IPS-15b (cell line): ENCODE results near the gene SUN1.

Experiments
- H3K27me3 ChIP-seq: one replicate; pipeline ENCODE4 v1.6.1; 2013; ENCODE audit warnings: low read length; ENCODE audit not compliant: control insufficient read depth, insufficient read depth
- H3K36me3 ChIP-seq: one replicate; pipeline ENCODE4 v1.6.1; 2013; ENCODE audit warnings: low read length; ENCODE audit not compliant: control insufficient read depth, insufficient read depth
- H3K4me1 ChIP-seq: one replicate; pipeline ENCODE4 v1.6.1; 2013; ENCODE audit warnings: mild to moderate bottlenecking, low read length; ENCODE audit not compliant: control insufficient read depth, insufficient read depth
- H3K4me3 ChIP-seq: one replicate; pipeline ENCODE4 v1.5.1; 2013; ENCODE audit warnings: low read depth, low read length
- H3K9ac ChIP-seq: one replicate; pipeline ENCODE4 v1.6.1; 2013; ENCODE audit warnings: low read depth, mild to moderate bottlenecking, low read length
- H3K9me3 ChIP-seq: one replicate; pipeline ENCODE4 v1.6.1; 2013; ENCODE audit warnings: mild to moderate bottlenecking, low read length; ENCODE audit not compliant: control insufficient read depth, insufficient read depth

The SUN1 gene

DNA sequence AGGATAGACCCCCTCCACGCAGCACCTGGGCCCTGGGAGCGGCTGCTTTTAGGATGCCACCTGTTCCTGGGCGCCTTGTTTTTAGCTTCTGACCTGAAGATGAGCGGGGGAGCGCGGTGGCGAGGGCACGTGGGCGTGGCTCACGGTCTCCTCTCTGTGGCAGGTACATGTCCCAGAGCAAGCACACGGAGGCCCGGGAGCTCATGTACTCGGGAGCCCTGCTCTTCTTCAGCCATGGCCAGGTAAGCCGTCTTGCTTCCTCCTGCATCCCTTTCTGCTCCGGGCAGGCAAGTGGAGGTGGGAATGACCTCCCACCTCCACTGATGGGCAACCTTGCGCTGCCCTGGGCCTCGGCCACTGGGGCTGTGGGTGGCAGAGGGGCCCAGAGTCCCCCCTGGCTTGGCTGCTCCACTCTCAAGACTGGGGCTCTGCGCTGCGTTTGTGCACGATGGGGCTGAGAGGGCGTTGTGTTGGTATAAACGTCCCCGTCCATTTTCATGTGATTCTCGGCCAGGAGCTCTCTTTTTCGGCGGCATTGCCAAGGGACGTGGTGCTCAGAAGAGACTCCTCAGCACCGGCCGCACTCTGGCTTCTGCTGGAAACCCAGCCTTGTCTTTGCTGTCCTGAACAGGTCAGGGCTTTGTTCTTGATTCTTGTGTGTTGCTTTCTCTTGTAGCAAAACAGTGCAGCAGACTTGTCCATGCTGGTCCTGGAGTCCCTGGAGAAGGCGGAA lies 53.8 kb downstream of the SUN1 start:
- Histone ChIP-seq H3K4me3 (no peak overlapping the region), H3K9me3 (no peaks in the 10 kb centered on the region), H3K36me3 (peaks cover 41% of the 10 kb centered on the region), H3K9ac (no peak overlapping the region), H3K4me1 (no peaks in the 10 kb centered on the region), H3K27me3 (no peaks in the 10 kb centered on the region)

DNA sequence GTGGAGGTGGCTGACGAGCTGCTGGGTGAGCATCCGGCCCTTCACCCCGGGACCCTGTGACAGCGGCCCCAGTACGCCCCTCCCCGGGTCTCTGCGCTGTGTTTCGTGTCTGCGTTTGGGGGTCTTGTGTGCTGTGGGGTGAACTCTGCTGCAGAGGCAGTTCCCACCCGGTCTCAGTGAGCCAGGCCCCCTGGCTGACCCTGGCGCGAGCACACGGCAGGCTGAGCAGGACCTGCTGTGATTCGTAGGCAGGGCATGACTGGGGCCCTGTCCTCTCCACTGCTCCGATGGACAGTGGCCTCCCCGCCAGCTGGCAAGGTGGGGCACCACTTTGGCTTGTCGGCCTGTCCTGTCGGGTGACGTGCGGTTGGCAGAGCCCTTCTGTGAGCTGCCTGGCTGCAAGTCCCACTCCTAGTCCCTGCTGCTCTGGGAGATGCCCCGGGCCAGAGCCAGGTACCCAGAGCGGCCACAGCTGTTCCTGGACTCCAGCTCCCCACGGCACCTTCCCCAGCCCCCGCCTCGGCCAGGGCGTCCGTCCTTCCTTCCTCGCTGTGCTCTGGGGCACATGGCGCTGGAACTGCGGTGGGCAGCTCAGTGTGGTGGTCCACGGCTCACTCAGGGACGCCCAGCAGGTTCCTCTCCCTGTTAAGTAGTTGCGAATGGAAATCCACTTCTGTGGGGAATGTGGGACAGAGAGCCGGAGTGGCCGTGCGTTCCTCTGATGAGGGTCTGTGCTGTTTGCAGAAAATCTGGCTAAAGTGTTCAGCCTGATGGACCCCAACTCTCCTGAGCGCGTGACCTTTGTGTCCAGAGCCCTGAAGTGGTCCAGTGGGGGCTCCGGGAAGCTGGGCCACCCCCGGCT lies 54.6 kb downstream of the SUN1 start:
- H3K36me3 ChIP-seq, result peaks cover 48% of the 10 kb centered on the region
- no peak overlapping the region for H3K9ac ChIP-seq
- no peaks in the 10 kb centered on the region for H3K27me3 ChIP-seq
- no peaks in the 10 kb centered on the region for H3K9me3 ChIP-seq
- H3K4me3 ChIP-seq, result no peak overlapping the region
- H3K4me1 ChIP-seq, result no peaks in the 10 kb centered on the region

DNA sequence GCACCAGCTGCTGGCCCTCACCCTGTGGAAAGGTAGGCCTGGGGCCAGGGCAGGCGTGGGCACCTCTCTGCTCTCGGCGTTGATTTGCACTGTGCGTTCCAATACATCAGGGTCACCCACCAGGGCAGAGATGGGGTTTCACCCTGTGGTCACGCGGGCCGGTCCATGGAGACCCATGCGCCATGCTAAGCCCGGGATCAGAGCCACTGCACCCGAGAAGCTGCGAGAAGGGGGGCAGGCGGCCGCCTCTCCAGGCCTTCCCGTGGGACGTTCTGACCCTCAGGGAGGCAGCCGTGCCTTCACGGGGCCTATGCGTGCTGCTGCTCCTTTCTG lies 55.2 kb downstream of the SUN1 start:
- no peak overlapping the region for H3K4me3 ChIP-seq
- H3K4me1 ChIP-seq, result no peaks in the 10 kb centered on the region
- no peaks in the 10 kb centered on the region for H3K9me3 ChIP-seq
- H3K36me3 ChIP-seq, result peaks cover 54% of the 10 kb centered on the region
- H3K27me3 ChIP-seq, result no peaks in the 10 kb centered on the region
- no peak overlapping the region for H3K9ac ChIP-seq

DNA sequence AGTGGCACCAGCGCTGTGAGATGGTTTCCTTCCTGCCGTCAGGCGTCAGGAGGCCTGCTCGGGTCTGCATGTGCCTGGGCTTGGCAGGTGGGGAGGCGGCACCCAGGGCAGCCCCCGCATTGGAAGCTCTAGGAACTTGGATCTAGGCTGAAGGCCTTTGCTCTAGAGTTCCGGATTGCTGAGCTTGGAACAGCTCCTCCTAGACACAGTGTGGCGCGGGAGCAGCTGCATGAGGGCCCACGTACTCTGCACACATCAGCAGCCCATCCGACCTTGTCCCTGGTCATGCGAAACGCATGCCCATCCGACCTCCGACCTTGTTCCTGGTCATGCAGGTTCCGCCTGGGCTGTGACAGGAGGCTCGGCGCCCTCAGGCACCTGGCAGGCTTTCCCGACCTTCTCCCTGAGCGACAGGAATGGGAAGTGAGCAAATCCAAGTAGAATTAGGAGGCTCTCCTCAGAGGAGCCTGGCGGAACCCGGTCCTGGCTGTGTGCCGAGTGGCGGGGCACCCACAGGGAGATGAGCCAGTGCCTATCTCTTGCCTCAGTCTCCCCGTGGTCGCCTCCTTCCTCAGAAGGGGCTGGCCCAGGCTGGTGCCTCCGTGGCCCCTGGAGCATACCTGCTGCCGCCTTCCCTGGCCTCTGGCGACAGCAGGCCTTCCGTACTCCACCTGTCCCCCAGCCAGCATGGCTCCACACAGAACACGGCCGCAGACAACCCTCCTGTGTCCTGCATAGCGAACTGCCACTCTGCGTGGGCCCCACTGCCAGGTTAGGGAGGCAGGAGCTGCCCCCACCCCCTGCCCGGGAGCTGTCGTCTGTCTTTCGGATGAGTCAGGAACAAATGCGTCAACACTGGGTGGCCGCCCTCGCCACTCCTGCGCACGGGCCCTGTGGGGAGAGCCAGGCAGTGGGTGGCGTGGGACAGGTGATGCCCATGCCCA lies 56.1 kb downstream of the SUN1 start:
- H3K36me3 ChIP-seq, result peaks cover 62% of the 10 kb centered on the region
- no peak overlapping the region for H3K4me3 ChIP-seq
- H3K9ac ChIP-seq, result no peak overlapping the region
- no peaks in the 10 kb centered on the region for H3K9me3 ChIP-seq
- no peaks in the 10 kb centered on the region for H3K4me1 ChIP-seq
- H3K27me3 ChIP-seq, result no peaks in the 10 kb centered on the region

DNA sequence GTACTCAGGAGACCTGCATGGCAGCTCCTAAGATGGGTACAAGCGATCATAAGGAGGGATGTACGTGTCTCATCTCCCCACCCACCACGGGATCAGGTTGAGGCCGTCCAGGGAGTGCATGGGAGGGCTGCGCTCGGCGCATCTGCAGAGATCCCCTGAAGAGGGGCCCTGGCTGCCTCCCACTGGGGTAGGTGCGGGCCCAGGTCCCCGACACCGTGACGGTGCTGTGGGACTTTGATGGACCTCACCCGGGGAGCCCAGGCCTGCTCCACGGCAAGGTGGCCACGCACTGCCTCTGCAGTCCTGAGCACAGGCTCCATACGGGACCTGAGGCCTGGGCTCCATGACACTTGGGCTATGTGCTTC lies 56.7 kb downstream of the SUN1 start:
- Histone ChIP-seq H3K27me3 (no peaks in the 10 kb centered on the region), H3K9ac (no peak overlapping the region), H3K4me1 (no peaks in the 10 kb centered on the region), H3K4me3 (no peak overlapping the region), H3K36me3 (peaks cover 68% of the 10 kb centered on the region), H3K9me3 (no peaks in the 10 kb centered on the region)

DNA sequence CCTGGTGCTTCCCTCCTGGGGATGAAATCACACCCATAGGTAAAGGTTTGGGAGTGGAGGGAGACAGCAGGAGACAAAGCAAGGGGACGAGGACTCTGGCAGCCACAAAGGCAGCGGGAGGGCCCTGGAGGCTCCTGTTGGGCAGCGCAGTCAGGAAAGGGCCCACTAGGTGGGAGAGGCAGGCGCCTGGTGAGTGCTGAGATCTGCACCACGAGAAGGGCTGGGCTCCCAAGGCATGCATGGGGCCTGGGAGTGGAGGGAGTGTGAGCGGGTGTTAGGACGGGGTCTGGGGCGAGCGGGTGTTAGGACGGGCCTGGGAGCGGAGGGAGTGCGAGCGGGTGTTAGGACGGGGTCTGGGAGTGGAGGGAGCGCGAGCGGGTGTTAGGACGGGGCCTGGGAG lies 57.1 kb downstream of the SUN1 start:
- no peaks in the 10 kb centered on the region for H3K9me3 ChIP-seq
- no peaks in the 10 kb centered on the region for H3K4me1 ChIP-seq
- no peaks in the 10 kb centered on the region for H3K27me3 ChIP-seq
- H3K9ac ChIP-seq, result no peak overlapping the region
- peaks cover 72% of the 10 kb centered on the region for H3K36me3 ChIP-seq
- no peak overlapping the region for H3K4me3 ChIP-seq

DNA sequence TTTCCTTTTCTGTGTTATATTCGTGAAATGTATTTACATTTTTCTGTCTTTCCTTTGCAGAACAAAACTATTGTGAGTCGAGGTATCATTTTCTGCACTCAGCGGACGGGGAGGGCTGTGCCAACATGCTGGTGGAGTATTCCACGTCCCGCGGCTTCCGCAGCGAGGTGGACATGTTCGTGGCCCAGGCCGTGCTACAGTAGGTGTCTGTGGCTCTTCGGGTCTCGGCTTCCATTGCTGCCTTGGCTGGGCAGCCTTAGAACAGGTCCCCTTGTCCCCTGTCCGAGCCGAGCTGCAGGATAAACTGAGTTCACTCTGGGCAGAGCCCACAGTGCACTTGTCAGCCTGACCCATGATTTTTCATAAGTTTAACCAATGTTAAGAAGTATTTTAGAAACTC lies 58.6 kb downstream of the SUN1 start:
- no peaks in the 10 kb centered on the region for H3K9me3 ChIP-seq
- peaks cover 84% of the 10 kb centered on the region for H3K36me3 ChIP-seq
- H3K4me3 ChIP-seq, result no peak overlapping the region
- no peaks in the 10 kb centered on the region for H3K4me1 ChIP-seq
- no peaks in the 10 kb centered on the region for H3K27me3 ChIP-seq
- H3K9ac ChIP-seq, result no peak overlapping the region

DNA sequence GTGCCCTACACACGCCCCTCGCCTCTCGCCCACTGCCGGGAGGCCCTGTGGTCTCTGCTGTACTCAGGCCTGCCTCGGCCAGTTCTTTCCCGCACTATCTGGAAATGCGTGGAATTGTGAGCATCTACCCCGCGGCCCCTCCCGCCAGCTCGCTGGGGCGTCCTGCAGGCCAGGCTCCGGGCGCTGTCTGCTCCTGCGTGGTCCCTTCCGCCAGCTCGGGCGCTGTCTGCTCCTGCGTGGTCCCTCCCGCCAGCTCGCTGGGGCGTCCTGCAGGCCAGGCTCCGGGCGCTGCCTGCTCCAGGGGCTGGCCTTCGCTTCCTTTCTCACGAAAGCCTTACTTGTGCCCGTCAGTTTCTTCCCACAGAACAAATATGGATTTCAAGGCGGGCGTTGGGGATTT lies 59.0 kb downstream of the SUN1 start:
- no peaks in the 10 kb centered on the region for H3K4me1 ChIP-seq
- H3K9me3 ChIP-seq, result no peaks in the 10 kb centered on the region
- no peaks in the 10 kb centered on the region for H3K27me3 ChIP-seq
- H3K36me3 ChIP-seq, result peaks cover 86% of the 10 kb centered on the region
- no peak overlapping the region for H3K4me3 ChIP-seq
- H3K9ac ChIP-seq, result no peak overlapping the region

DNA sequence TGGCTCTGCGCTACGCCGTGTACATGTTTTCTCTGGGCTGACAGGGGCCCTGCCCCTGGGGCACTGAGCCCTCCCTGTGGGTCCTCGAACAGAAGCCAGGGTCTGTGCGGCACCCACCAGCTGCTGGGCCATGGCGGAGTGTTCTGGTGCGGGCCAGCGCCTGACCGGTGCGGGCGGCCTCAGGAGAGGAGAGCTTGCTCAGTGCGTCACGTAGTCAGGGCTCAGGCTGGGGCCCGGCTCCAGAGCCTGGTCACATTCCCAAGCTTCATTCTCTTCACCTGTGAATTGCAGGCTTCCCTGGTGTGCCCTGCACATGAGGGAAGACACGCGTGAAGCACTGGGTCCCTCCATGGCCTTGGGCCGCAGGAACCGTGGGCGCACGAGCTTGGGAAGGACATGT lies 59.5 kb downstream of the SUN1 start:
- no peak overlapping the region for H3K4me3 ChIP-seq
- peaks cover 86% of the 10 kb centered on the region for H3K36me3 ChIP-seq
- H3K4me1 ChIP-seq, result no peaks in the 10 kb centered on the region
- no peaks in the 10 kb centered on the region for H3K9me3 ChIP-seq
- no peak overlapping the region for H3K9ac ChIP-seq
- H3K27me3 ChIP-seq, result no peaks in the 10 kb centered on the region

DNA sequence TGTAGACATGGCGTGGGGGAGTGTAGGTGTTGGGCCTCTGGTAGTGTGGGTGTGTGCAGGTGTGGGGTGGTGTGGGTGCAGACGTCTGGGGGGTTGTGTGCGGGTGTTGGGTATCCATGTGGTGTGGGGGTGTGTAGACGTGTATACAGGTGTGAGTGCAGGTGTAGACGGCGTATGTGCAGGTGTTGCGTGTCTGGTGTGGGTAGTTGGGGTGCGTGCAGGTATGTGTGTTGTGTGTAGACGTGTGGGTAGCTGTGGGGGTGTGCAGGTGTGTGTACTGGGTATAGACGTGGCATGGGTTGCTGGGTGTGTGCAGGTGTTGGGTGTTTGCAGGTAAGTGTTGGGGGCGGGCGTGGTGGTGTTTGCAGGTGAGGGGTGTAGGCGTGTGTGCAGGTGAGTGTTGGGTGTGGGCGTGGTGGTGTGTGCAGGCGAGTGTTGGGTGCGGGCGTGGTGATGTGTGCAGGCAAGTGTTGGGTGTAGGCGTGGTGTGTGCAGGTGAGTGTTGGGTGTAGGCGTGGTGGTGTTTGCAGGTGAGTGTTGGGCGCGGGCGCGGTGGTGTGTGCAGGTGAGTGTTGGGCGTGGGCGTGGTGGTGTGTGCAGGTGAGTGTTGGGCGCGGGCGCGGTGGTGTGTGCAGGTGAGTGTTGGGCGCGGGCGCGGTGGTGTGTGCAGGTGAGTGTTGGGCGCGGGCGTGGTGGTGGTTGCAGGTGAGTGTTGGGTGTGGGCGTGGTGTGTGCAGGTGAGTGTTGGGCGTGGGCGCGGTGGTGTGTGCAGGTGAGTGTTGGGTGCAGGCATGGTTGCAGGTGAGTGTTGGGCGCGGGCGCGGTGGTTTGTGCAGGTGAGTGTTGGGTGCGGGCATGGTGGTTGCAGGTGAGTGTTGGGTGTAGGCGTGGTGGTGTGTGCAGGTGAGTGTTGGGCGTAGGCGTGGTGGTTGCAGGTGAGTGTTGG lies 60.6 kb downstream of the SUN1 start:
- Histone ChIP-seq H3K27me3 (no peaks in the 10 kb centered on the region), H3K4me1 (no peaks in the 10 kb centered on the region), H3K36me3 (peaks cover 79% of the 10 kb centered on the region), H3K4me3 (no peak overlapping the region), H3K9me3 (no peaks in the 10 kb centered on the region), H3K9ac (no peak overlapping the region)

DNA sequence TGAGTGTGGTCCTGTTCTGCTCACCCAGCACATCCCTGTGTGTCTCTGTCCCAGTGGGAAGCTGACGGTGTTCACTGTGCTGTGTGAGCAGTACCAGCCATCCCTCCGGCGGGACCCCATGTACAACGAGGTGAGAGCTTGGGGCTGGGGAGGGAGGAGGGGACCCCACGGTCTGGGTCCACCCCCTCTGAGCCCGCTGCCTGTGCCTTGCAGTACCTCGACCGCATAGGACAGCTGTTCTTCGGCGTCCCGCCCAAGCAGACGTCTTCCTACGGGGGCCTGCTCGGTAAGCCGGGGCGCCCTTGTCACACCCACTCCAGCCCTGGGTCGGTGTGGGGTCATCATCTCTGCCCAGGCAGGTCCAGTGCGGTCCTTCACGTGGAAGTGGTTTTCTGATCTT lies 61.4 kb downstream of the SUN1 start:
- no peaks in the 10 kb centered on the region for H3K9me3 ChIP-seq
- no peak overlapping the region for H3K9ac ChIP-seq
- peaks cover 73% of the 10 kb centered on the region for H3K36me3 ChIP-seq
- H3K4me3 ChIP-seq, result no peak overlapping the region
- no peaks in the 10 kb centered on the region for H3K4me1 ChIP-seq
- no peaks in the 10 kb centered on the region for H3K27me3 ChIP-seq
